ENCODE measurements around the gene PARD3.

PARD3 gene

DNA sequence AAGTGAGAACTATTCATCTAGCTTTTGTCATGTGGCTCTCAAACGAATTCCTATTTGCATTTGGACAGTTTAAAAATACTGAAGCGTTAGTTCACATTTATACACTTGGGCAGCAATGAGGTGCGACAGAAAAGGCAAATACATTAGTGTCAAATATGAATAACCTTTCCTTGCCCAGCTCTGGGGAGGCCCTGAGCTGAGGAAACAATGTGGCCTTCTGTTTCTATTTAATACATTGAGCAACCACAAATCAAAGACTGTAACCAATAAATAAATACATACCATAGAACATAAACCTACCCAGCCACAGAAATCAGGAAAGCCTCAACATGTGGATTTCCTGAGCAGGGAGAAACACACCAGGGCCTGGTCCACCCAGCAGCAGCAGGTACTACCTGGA is 585.2 kb downstream of the PARD3 start:
- Histone ChIP-seq H3K27ac (no peak overlapping the region), H3K27me3 (ENCODE audit: control insufficient read depth, insufficient read depth, low read length) (no peaks in the 10 kb centered on the region), H3K9me3 (ENCODE audit: control insufficient read depth, low read length) (no peaks in the 10 kb centered on the region), H3K4me3 (ENCODE audit: low read depth, low read length) (no peak overlapping the region), H3K36me3 (ENCODE audit: control insufficient read depth, insufficient read depth, low read length) (no peaks in the 10 kb centered on the region), H3K79me2 (no peaks in the 10 kb centered on the region), H3K4me1 (no peaks in the 10 kb centered on the region), H3K9ac (no peak overlapping the region), H3K4me2 (ENCODE audit: low read length) (no peak overlapping the region), H2AFZ (no peak overlapping the region)
- no peak for TF ChIP-seq CTCF (IDR thresholded peaks at IDR 0.05)

DNA sequence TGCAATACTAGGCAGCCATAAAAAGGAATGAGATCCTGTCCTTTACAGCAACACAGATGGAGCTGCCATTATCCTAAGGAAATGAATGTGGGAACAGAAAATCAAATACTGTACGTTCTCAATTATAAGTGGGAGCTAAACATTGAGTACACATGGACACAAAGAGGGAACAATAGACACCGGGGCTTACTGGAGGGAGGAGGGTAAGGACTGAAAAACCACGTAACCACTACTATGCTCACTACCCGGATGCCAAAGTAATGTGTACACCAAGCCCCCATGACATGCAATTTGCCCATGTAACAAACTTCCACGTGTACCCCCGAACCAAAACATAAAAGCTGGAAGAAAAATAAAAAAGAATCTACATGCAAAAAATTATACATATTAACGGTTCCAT is 587.0 kb downstream of the PARD3 start:
- Histone ChIP-seq H3K36me3 (ENCODE audit: control insufficient read depth, insufficient read depth, low read length) (no peaks in the 10 kb centered on the region), H3K4me3 (ENCODE audit: low read depth, low read length) (no peak overlapping the region), H3K4me2 (ENCODE audit: low read length) (no peak overlapping the region), H3K79me2 (no peaks in the 10 kb centered on the region), H3K9ac (no peak overlapping the region), H3K9me3 (ENCODE audit: control insufficient read depth, low read length) (no peaks in the 10 kb centered on the region), H3K27ac (no peak overlapping the region), H3K4me1 (no peaks in the 10 kb centered on the region), H2AFZ (no peak overlapping the region), H3K27me3 (ENCODE audit: control insufficient read depth, insufficient read depth, low read length) (no peaks in the 10 kb centered on the region)
- no peak for TF ChIP-seq CTCF (IDR thresholded peaks at IDR 0.05)

DNA sequence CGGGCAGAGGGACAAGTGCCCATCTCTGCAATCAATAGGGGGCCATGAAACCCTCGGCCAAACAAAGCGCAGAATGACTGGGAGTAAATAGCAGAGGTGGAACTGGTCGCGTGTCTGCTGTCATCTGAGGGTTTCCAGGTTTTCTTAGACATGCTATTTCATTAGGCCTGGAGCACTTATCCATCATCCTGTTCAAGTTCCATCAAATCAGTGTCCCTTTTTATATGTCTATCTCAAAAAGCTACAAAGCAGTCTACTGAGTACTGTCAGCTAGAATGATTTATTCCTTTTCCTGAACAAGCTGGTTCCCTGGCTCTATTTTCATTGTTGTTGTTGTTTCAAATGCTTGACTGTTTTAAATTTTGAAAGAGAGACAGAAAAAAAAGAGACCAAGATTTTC is 590.5 kb downstream of the PARD3 start:
- no peaks in the 10 kb centered on the region for H3K27me3 ChIP-seq (ENCODE audit: control insufficient read depth, insufficient read depth, low read length)
- H3K4me3 ChIP-seq (ENCODE audit: low read depth, low read length) = no peak overlapping the region
- H3K9me3 ChIP-seq (ENCODE audit: control insufficient read depth, low read length) = no peaks in the 10 kb centered on the region
- no peak overlapping the region for H3K27ac ChIP-seq
- H3K79me2 ChIP-seq = no peaks in the 10 kb centered on the region
- no peak overlapping the region for H3K4me2 ChIP-seq (ENCODE audit: low read length)
- no peak overlapping the region for H3K9ac ChIP-seq
- H3K36me3 ChIP-seq (ENCODE audit: control insufficient read depth, insufficient read depth, low read length) = no peaks in the 10 kb centered on the region
- TF ChIP-seq CTCF (IDR thresholded peaks at IDR 0.05) = no peak
- no peaks in the 10 kb centered on the region for H3K4me1 ChIP-seq
- no peak overlapping the region for H2AFZ ChIP-seq

- Histone ChIP-seq H3K27ac (no peak overlapping the region), H3K9me3 (ENCODE audit: control insufficient read depth, low read length) (no peaks in the 10 kb centered on the region), H3K4me2 (ENCODE audit: low read length) (no peak overlapping the region), H3K4me1 (no peaks in the 10 kb centered on the region), H3K36me3 (ENCODE audit: control insufficient read depth, insufficient read depth, low read length) (no peaks in the 10 kb centered on the region), H2AFZ (no peak overlapping the region), H3K9ac (no peak overlapping the region), H3K79me2 (no peaks in the 10 kb centered on the region), H3K27me3 (ENCODE audit: control insufficient read depth, insufficient read depth, low read length) (no peaks in the 10 kb centered on the region), H3K4me3 (ENCODE audit: low read depth, low read length) (no peak overlapping the region)
- TF ChIP-seq CTCF (IDR thresholded peaks at IDR 0.05) = no peak
Observed at GRCh38 chr10:34223658-34224057, 591.4 kb downstream of the PARD3 start.

GRCh38 chr10:34222359-34222758 is 592.7 kb downstream of the PARD3 start:
- H3K27ac ChIP-seq = no peak overlapping the region
- TF ChIP-seq CTCF (IDR thresholded peaks at IDR 0.05) = no peak
- no peak overlapping the region for H2AFZ ChIP-seq
- no peaks in the 10 kb centered on the region for H3K27me3 ChIP-seq (ENCODE audit: control insufficient read depth, insufficient read depth, low read length)
- no peaks in the 10 kb centered on the region for H3K36me3 ChIP-seq (ENCODE audit: control insufficient read depth, insufficient read depth, low read length)
- no peaks in the 10 kb centered on the region for H3K79me2 ChIP-seq
- no peak overlapping the region for H3K4me2 ChIP-seq (ENCODE audit: low read length)
- no peak overlapping the region for H3K9ac ChIP-seq
- no peaks in the 10 kb centered on the region for H3K4me1 ChIP-seq
- no peak overlapping the region for H3K4me3 ChIP-seq (ENCODE audit: low read depth, low read length)
- H3K9me3 ChIP-seq (ENCODE audit: control insufficient read depth, low read length) = no peaks in the 10 kb centered on the region

All from parathyroid adenoma (tissue), 2 donors.